IMR-90 (cell line): Measurements from ENCODE around the gene COCH. TPM values are rescaled to one million over a fixed set of nuclear protein-coding genes. Genes with fewer than 3 reads are reported as not detected.

ENCODE experiments used
- ATAC-seq: fragments of 200-7000 bp; cut with Tn5 transposase; 2 replicates; pipeline ENCODE4 v1.9.1; 2020; ENCODE audit warnings: low read depth, mild to moderate bottlenecking, moderate library complexity
- BruUV-seq: library from RNA; stranded (reverse); fragments of 400-500 nt; replicated peaks from 2 replicates; lab custom pipeline; 2021; lab: Mats Ljungman, UMichigan
- CTCF ChIA-PET: fragments of 300-600 bp; formaldehyde crosslinking; extraction: SDS; loops from one replicate; lab custom pipeline; 2021; ENCODE audit warnings: antibody characterized with exemption; lab: Yijun Ruan, JAX
- POLR2A ChIA-PET: fragments of 300-600 bp; sonication (Branson Sonifier 250); formaldehyde crosslinking; loops from one replicate; lab custom pipeline; 2022; ENCODE audit warnings: antibody characterized with exemption; ENCODE audit not compliant: unreplicated experiment; lab: Charles Lee
- DNase-seq: peaks from one replicate; pipeline ENCODE4 v3.0.0; 2013
- H2AFZ ChIP-seq: replicated peaks from 2 replicates; pipeline ENCODE3; 2013; ENCODE audit warnings: low read length, mild to moderate bottlenecking; ENCODE audit not compliant: poor library complexity
- H2AK5ac ChIP-seq: 2 replicates; pipeline ENCODE4 v1.6.1; 2013; ENCODE audit warnings: low read depth, low read length, inconsistent platforms
- H2AK9ac ChIP-seq: replicated peaks from 2 replicates; pipeline ENCODE3; 2013; ENCODE audit warnings: mild to moderate bottlenecking, low read depth, low read length, moderate library complexity; ENCODE audit not compliant: poor library complexity
- H2BK120ac ChIP-seq: 2 replicates; pipeline ENCODE4 v1.6.1; 2013; ENCODE audit warnings: low read depth, low read length, inconsistent platforms
- H2BK15ac ChIP-seq: 3 replicates; pipeline ENCODE4 v1.6.1; 2013; ENCODE audit warnings: low read depth, low read length, inconsistent platforms
- H2BK20ac ChIP-seq: 2 replicates; pipeline ENCODE4 v1.6.1; 2013; ENCODE audit warnings: low read depth, mild to moderate bottlenecking, inconsistent platforms, low read length, moderate library complexity
- H2BK5ac ChIP-seq: 2 replicates; pipeline ENCODE4 v1.6.1; 2013; ENCODE audit warnings: mild to moderate bottlenecking, low read depth, low read length, inconsistent platforms; ENCODE audit not compliant: poor library complexity, severe bottlenecking
- H3K14ac ChIP-seq: replicated peaks from 2 replicates; pipeline ENCODE4 v1.6.1; 2013; ENCODE audit warnings: low read depth, low read length, inconsistent platforms
- H3K18ac ChIP-seq: 2 replicates; pipeline ENCODE4 v1.6.1; 2013; ENCODE audit warnings: low read depth, low read length, control low read depth
- H3K23ac ChIP-seq: 2 replicates; pipeline ENCODE4 v1.6.1; 2013; ENCODE audit warnings: low read depth, low read length, inconsistent platforms
- H3K27ac ChIP-seq: 2 replicates; pipeline ENCODE4 v1.5.1; 2013; ENCODE audit warnings: mild to moderate bottlenecking, control low read depth, low read length; ENCODE audit not compliant: insufficient read depth
- H3K27me3 ChIP-seq: 2 replicates; pipeline ENCODE4 v1.6.1; 2013; ENCODE audit warnings: low read length; ENCODE audit not compliant: control insufficient read depth, insufficient read depth
- H3K36me3 ChIP-seq: 2 replicates; pipeline ENCODE4 v1.6.1; 2013; ENCODE audit warnings: low read length, mixed read lengths; ENCODE audit not compliant: control insufficient read depth, insufficient read depth
- H3K4ac ChIP-seq: 2 replicates; pipeline ENCODE4 v1.6.1; 2013; ENCODE audit warnings: low read depth, low read length, inconsistent platforms
- H3K4me1 ChIP-seq: 2 replicates; pipeline ENCODE4 v1.6.1; 2013; ENCODE audit warnings: low read length, mixed read lengths; ENCODE audit not compliant: control insufficient read depth, insufficient read depth
- H3K4me2 ChIP-seq: 2 replicates; pipeline ENCODE4 v1.6.1; 2013; ENCODE audit warnings: low read depth, mild to moderate bottlenecking, control low read depth, low read length, moderate library complexity
- H3K4me3 ChIP-seq: 2 replicates; pipeline ENCODE4 v1.5.1; 2013; ENCODE audit warnings: low read depth, mild to moderate bottlenecking, control low read depth, low read length, moderate library complexity; ENCODE audit not compliant: insufficient read depth
- H3K56ac ChIP-seq: 2 replicates; pipeline ENCODE4 v1.6.1; 2013; ENCODE audit warnings: low read length, inconsistent platforms; ENCODE audit not compliant: insufficient read depth; ENCODE audit errors: extremely low read depth
- H3K79me1 ChIP-seq, 2 experiments: 2 replicates each; pipeline ENCODE4 v1.6.1; 2013; ENCODE audit warnings: low read length in 2 of 2, inconsistent platforms in 1 of 2, low read depth in 1 of 2
- H3K9ac ChIP-seq: 2 replicates; pipeline ENCODE4 v1.6.1; 2013; ENCODE audit warnings: low read depth, low read length, control low read depth
- H3K9me1 ChIP-seq: 2 replicates; pipeline ENCODE4 v1.6.1; 2013; ENCODE audit warnings: low read length, inconsistent platforms; ENCODE audit not compliant: insufficient read depth
- H3K9me3 ChIP-seq: 2 replicates; pipeline ENCODE4 v1.6.1; 2013; ENCODE audit warnings: low read length; ENCODE audit not compliant: control insufficient read depth, insufficient read depth
- H4K20me1 ChIP-seq: 2 replicates; pipeline ENCODE4 v1.6.1; 2013; ENCODE audit warnings: low read length, inconsistent platforms; ENCODE audit not compliant: insufficient read depth
- H4K5ac ChIP-seq: 2 replicates; pipeline ENCODE4 v1.6.1; 2013; ENCODE audit warnings: mild to moderate bottlenecking, low read depth, low read length, control low read depth
- H4K8ac ChIP-seq, 2 experiments: 2 replicates each; pipeline ENCODE4 v1.6.1; 2013; ENCODE audit warnings: low read depth in 2 of 2, low read length in 2 of 2, control low read depth in 1 of 2, inconsistent platforms in 1 of 2
- H4K91ac ChIP-seq: 2 replicates; pipeline ENCODE4 v1.6.1; 2013; ENCODE audit warnings: low read depth, low read length, inconsistent platforms; ENCODE audit not compliant: insufficient read depth
- CEBPB ChIP-seq: IDR thresholded peaks from 2 replicates; pipeline ENCODE4 v1.6.1; 2012; ENCODE audit warnings: low read depth, low read length, improper control_type of control experiment
- CHD1 ChIP-seq: IDR thresholded peaks from 2 replicates; pipeline ENCODE4 v1.6.1; 2012; ENCODE audit warnings: low read depth, low read length, improper control_type of control experiment
- FOS ChIP-seq: fragments of 150-350 bp; IDR thresholded peaks from 2 replicates; pipeline ENCODE4 v1.6.1; 2016; ENCODE audit warnings: low read depth, low read length
- RCOR1 ChIP-seq: IDR thresholded peaks from 2 replicates; pipeline ENCODE4 v1.6.1; 2012; ENCODE audit warnings: mild to moderate bottlenecking, low read length, improper control_type of control experiment; ENCODE audit not compliant: insufficient replicate concordance
- WGBS, 2 experiments: methylation state at CpG; one replicate each; pipeline versions ENCODE4 v1.1.5 to v1.1.7; 2013; ENCODE audit warnings: missing lambda C conversion rate in 2 of 2; ENCODE audit not compliant: insufficient read length in 1 of 2; ENCODE audit errors: extremely low coverage in 2 of 2; 5-methylcytosine and 5-hydroxymethylcytosine counted together
- dilution Hi-C: fragments of 300-500 bp; cut with HindIII; formaldehyde crosslinking; loops from one replicate; pipeline ENCODE4 v1.14.3; 2018; ENCODE audit warnings: low sequenced_read_pairs; ENCODE audit not compliant: unreplicated experiment
- in situ Hi-C: fragments of 300-500 bp; cut with MboI; formaldehyde crosslinking; loops from 3 replicates; pipeline ENCODE4 v1.14.3; 2019; ENCODE audit warnings: low sequenced_read_pairs, inconsistent platforms, mixed read lengths
- intact Hi-C: fragments of 100-400 bp; cut with micrococcal nuclease; formaldehyde crosslinking; loops from 2 replicates; pipeline ENCODE4 v1.10.0; 2022
- polyA plus RNA-seq, 3 experiments: library from polyadenylated mRNA; depleted of rRNA; stranded (reverse); fragments of >200 nt; gene quantifications; 2 replicates each; pipeline ENCODE4 v1.2.3, GENCODE V29; 2012; ENCODE audit warnings: low replicate concordance in 1 of 3
- total RNA-seq: library from RNA; depleted of rRNA; stranded (reverse); fragments of >200 nt; gene quantifications from 2 replicates; pipeline ENCODE4 v1.2.3, GENCODE V29; 2012

Gene COCH
- total and polyA plus RNA-seq, 2 of the 4 experiments (the other 2 are of a cell fraction): 0.17 to 0.18 TPM

GRCh38 chr14:30883508-30884294 is 9.3 kb downstream of the COCH start:
- Histone ChIP-seq H3K4me2 (no peak overlapping the region), H3K56ac (no peak overlapping the region), H3K14ac (no peak overlapping the region), H2BK20ac (no peak overlapping the region), H3K4ac (no peak overlapping the region), H3K23ac (no peak overlapping the region), H3K9me1 (no peaks in the 10 kb centered on the region; the same call in 1 of the 2 replicates), H2AK9ac (no peak overlapping the region), H3K9me3 (no peaks in the 10 kb centered on the region), H2BK15ac (no peak overlapping the region), H3K27me3 (peaks cover 2% of the 10 kb centered on the region; the same call in 1 of the 2 replicates), H2BK5ac (no peak overlapping the region), H4K5ac (no peak overlapping the region), H4K91ac (no peak overlapping the region), H3K4me1 (peaks cover 2% of the 10 kb centered on the region; the same call in 1 of the 2 replicates), H3K79me1 (no peaks in the 10 kb centered on the region), H3K4me3 (no peak overlapping the region), H3K27ac (no peak overlapping the region), H4K8ac (no peak overlapping the region), H4K20me1 (no peaks in the 10 kb centered on the region), H3K9ac (no peak overlapping the region), H2AFZ (no peak overlapping the region), H3K36me3 (no peaks in the 10 kb centered on the region), H3K18ac (no peak overlapping the region), H2AK5ac (peak overlapping the region; percentile 25; the same call in 1 of the 2 replicates), H2BK120ac (no peak overlapping the region)
- peak; percentile 58 for DNase-seq
- peak; percentile 71 for ATAC-seq
- WGBS, 2 experiments: 67% methylated on average over 5 of the region's 6 CpGs; no CpG with 5 or more reads in 1 of the 2 experiments
- BruUV-seq: no TSS peak
- CTCF ChIA-PET: no interaction called here
- dilution Hi-C loops: no loop called here
- in situ Hi-C loops: no loop called here
- intact Hi-C loops: no loop called here
- no peak for TF ChIP-seq CEBPB
- TF ChIP-seq RCOR1: no peak
- TF ChIP-seq CHD1: no peak
- peak; percentile 58; the same call in 1 of the 2 replicates for TF ChIP-seq FOS
- POLR2A ChIA-PET: no interaction called here
